H9 (cell line): Measurements from ENCODE around the gene PARP8. TPM values are rescaled to one million over a fixed set of nuclear protein-coding genes. Genes with fewer than 3 reads are reported as not detected.

Experiments
- DNase-seq: peaks from one replicate; pipeline ENCODE4 v3.0.0-alpha.2; 2017
- H2AFZ ChIP-seq: one replicate; pipeline ENCODE4 v1.6.1; 2013; ENCODE audit warnings: mild to moderate bottlenecking, low read length, control low read depth, moderate library complexity
- H2AK5ac ChIP-seq: 2 replicates; pipeline ENCODE4 v1.6.1; 2013; ENCODE audit warnings: low read length, control low read depth, mixed read lengths; ENCODE audit not compliant: insufficient read length
- H2BK120ac ChIP-seq: one replicate; pipeline ENCODE4 v1.6.1; 2013; ENCODE audit warnings: low read depth, mild to moderate bottlenecking, low read length, control low read depth, inconsistent platforms; ENCODE audit not compliant: poor library complexity, severe bottlenecking
- H2BK12ac ChIP-seq: 2 replicates; pipeline ENCODE4 v1.6.1; 2013; ENCODE audit warnings: low read length, control low read depth, mixed read lengths, low read depth; ENCODE audit not compliant: insufficient read length
- H2BK15ac ChIP-seq: 2 replicates; pipeline ENCODE4 v1.6.1; 2013; ENCODE audit warnings: low read depth, low read length, control low read depth
- H2BK20ac ChIP-seq: one replicate; pipeline ENCODE4 v1.6.1; 2013; ENCODE audit warnings: low read depth, mild to moderate bottlenecking, low read length, control low read depth, inconsistent platforms; ENCODE audit not compliant: poor library complexity, severe bottlenecking
- H2BK5ac ChIP-seq: 2 replicates; pipeline ENCODE4 v1.6.1; 2013; ENCODE audit warnings: low read length, control low read depth, mixed read lengths; ENCODE audit not compliant: insufficient read length
- H3K14ac ChIP-seq: 2 replicates; pipeline ENCODE4 v1.6.1; 2013; ENCODE audit warnings: low read length, control low read depth; ENCODE audit not compliant: insufficient read depth
- H3K18ac ChIP-seq: 2 replicates; pipeline ENCODE4 v1.6.1; 2013; ENCODE audit warnings: low read depth, mild to moderate bottlenecking, mixed read lengths, low read length, control low read depth; ENCODE audit not compliant: insufficient read length
- H3K23ac ChIP-seq: 2 replicates; pipeline ENCODE4 v1.6.1; 2013; ENCODE audit warnings: low read length, control low read depth, mixed read lengths, low read depth; ENCODE audit not compliant: insufficient read length
- H3K23me2 ChIP-seq: 2 replicates; pipeline ENCODE4 v1.6.1; 2013; ENCODE audit warnings: low read depth, mild to moderate bottlenecking, mixed read lengths, low read length, control low read depth; ENCODE audit not compliant: insufficient read length, poor library complexity, severe bottlenecking
- H3K27ac ChIP-seq: 2 replicates; pipeline ENCODE4 v1.5.1; 2013; ENCODE audit warnings: low read length, control low read depth, mixed read lengths, low read depth; ENCODE audit not compliant: insufficient read length
- H3K27me3 ChIP-seq: 2 replicates; pipeline ENCODE4 v1.6.1; 2013; ENCODE audit warnings: low read length, control low read depth, inconsistent platforms; ENCODE audit not compliant: insufficient read depth
- H3K4ac ChIP-seq: 2 replicates; pipeline ENCODE4 v1.6.1; 2013; ENCODE audit warnings: low read depth, mild to moderate bottlenecking, control low read depth, inconsistent platforms, low read length, moderate library complexity
- H3K4me1 ChIP-seq: 2 replicates; pipeline ENCODE4 v1.6.1; 2013; ENCODE audit warnings: low read length, control low read depth, inconsistent platforms; ENCODE audit not compliant: insufficient read depth
- H3K4me2 ChIP-seq: 2 replicates; pipeline ENCODE4 v1.6.1; 2013; ENCODE audit warnings: low read length, control low read depth, mixed read lengths; ENCODE audit not compliant: insufficient read length, insufficient read depth
- H3K56ac ChIP-seq: 2 replicates; pipeline ENCODE4 v1.6.1; 2013; ENCODE audit warnings: low read depth, mild to moderate bottlenecking, mixed read lengths, low read length, control low read depth; ENCODE audit not compliant: insufficient read length
- H3K79me1 ChIP-seq: 2 replicates; pipeline ENCODE4 v1.6.1; 2013; ENCODE audit warnings: low read depth, mild to moderate bottlenecking, moderate library complexity, low read length, control low read depth, inconsistent platforms; ENCODE audit not compliant: insufficient read depth, poor library complexity, severe bottlenecking
- H3K79me2 ChIP-seq: 2 replicates; pipeline ENCODE4 v1.6.1; 2013; ENCODE audit warnings: low read length, control low read depth, inconsistent platforms; ENCODE audit not compliant: insufficient read depth
- H3K9ac ChIP-seq: 2 replicates; pipeline ENCODE4 v1.6.1; 2013; ENCODE audit warnings: low read length, control low read depth, mixed read lengths; ENCODE audit not compliant: insufficient read length; ENCODE audit errors: extremely low read depth
- H3K9me3 ChIP-seq: one replicate; pipeline ENCODE4 v1.6.1; 2013; ENCODE audit warnings: low read depth, low read length, inconsistent platforms; ENCODE audit not compliant: control insufficient read depth
- H3T11ph ChIP-seq: one replicate; pipeline ENCODE4 v1.6.1; 2013; ENCODE audit warnings: mild to moderate bottlenecking, low read length, control low read depth, inconsistent platforms
- H4K20me1 ChIP-seq: one replicate; pipeline ENCODE4 v1.6.1; 2013; ENCODE audit not compliant: control insufficient read depth, insufficient read length, insufficient read depth
- H4K5ac ChIP-seq: 2 replicates; pipeline ENCODE4 v1.6.1; 2013; ENCODE audit warnings: low read depth, mild to moderate bottlenecking, mixed read lengths, low read length, control low read depth; ENCODE audit not compliant: insufficient read length
- H4K8ac ChIP-seq: replicated peaks from 2 replicates; pipeline ENCODE4 v1.6.1; 2013; ENCODE audit warnings: low read length, control low read depth, mixed read lengths, low read depth; ENCODE audit not compliant: insufficient read length
- H4K91ac ChIP-seq: 2 replicates; pipeline ENCODE4 v1.6.1; 2013; ENCODE audit warnings: low read depth, mild to moderate bottlenecking, moderate library complexity, mixed read lengths, low read length, control low read depth; ENCODE audit not compliant: insufficient read length
- H3K27ac Mint-ChIP-seq, 3 experiments: 2 replicates in 2 of 3; 3 replicates in 1 of 3; pipeline ENCODE4 v1.8.0; 2020 to 2021; ENCODE audit warnings: mixed read lengths in 3 of 3, mild to moderate bottlenecking in 1 of 3, moderate library complexity in 1 of 3
- H3K27me3 Mint-ChIP-seq: 2 replicates; pipeline ENCODE4 v1.8.0; 2021; ENCODE audit warnings: low read depth, mild to moderate bottlenecking, moderate library complexity, mixed read lengths
- H3K36me3 Mint-ChIP-seq, 3 experiments: 2 replicates in 2 of 3; 3 replicates in 1 of 3; pipeline ENCODE4 v1.8.0; 2020 to 2021; ENCODE audit warnings: low read depth in 3 of 3, mixed read lengths in 3 of 3; ENCODE audit not compliant: insufficient read depth in 1 of 3
- H3K4me1 Mint-ChIP-seq, 2 experiments: 2 replicates each; pipeline ENCODE4 v1.8.0; 2020; ENCODE audit warnings: mixed read lengths in 2 of 2
- H3K4me3 Mint-ChIP-seq, 2 experiments: 2 replicates in 1 of 2; 3 replicates in 1 of 2; pipeline ENCODE4 v1.8.0; 2020 to 2021; ENCODE audit warnings: mild to moderate bottlenecking in 2 of 2, mixed read lengths in 2 of 2, moderate library complexity in 1 of 2
- H3K9me3 Mint-ChIP-seq, 2 experiments: 2 replicates in 1 of 2; 3 replicates in 1 of 2; pipeline ENCODE4 v1.8.0; 2020; ENCODE audit warnings: mild to moderate bottlenecking in 2 of 2, mixed read lengths in 2 of 2, moderate library complexity in 1 of 2
- WGBS: extraction: QIAGEN DNeasy Blood & Tissue Kit; methylation state at CpG from one replicate; pipeline ENCODE4 v1.1.7; 2013; ENCODE audit warnings: missing lambda C conversion rate, low lambda C conversion rate, mixed read lengths; ENCODE audit not compliant: insufficient read length; ENCODE audit errors: extremely low coverage; 5-methylcytosine and 5-hydroxymethylcytosine counted together
- total RNA-seq: library from RNA; stranded (reverse); gene quantifications from 2 replicates; pipeline ENCODE4 v1.2.1, GENCODE V29; 2021
- TF ChIP-seq, protein P1 (sequence below): fragments of 200-600 bp; sonication (generic); conservative IDR thresholded peaks from 3 replicates; pipeline ENCODE4 v1.8.0; 2021; ENCODE audit warnings: antibody characterized with exemption, mild to moderate bottlenecking

PARP8 gene
- total RNA-seq, 1 experiment from 2014 or later, result 34.0 TPM

DNA sequence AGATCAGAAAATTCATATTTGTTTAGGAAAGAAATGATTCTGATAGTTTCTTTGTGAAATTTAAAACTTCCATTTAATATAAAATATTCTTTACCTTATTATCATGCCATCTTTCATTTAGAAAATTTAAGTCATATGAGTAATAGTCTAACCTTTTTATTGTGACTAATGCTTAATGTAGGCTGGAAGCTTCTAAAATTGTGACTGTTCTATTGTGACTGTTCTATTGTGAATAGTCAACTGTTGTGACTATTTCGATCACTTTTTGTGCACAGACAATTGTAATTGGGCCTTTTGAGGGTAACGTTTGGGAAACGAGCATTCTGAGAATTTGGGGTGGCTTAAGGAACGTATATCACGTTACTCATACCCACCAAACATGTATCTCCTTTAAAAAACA, 100.0 kb downstream of the PARP8 start:
- TF ChIP-seq, protein P1, sequence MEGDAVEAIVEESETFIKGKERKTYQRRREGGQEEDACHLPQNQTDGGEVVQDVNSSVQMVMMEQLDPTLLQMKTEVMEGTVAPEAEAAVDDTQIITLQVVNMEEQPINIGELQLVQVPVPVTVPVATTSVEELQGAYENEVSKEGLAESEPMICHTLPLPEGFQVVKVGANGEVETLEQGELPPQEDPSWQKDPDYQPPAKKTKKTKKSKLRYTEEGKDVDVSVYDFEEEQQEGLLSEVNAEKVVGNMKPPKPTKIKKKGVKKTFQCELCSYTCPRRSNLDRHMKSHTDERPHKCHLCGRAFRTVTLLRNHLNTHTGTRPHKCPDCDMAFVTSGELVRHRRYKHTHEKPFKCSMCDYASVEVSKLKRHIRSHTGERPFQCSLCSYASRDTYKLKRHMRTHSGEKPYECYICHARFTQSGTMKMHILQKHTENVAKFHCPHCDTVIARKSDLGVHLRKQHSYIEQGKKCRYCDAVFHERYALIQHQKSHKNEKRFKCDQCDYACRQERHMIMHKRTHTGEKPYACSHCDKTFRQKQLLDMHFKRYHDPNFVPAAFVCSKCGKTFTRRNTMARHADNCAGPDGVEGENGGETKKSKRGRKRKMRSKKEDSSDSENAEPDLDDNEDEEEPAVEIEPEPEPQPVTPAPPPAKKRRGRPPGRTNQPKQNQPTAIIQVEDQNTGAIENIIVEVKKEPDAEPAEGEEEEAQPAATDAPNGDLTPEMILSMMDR, result no peak
- WGBS, result no CpG with 5 or more reads among the region's 5 CpGs
- Histone ChIP-seq H3K23ac (no peak overlapping the region), H4K8ac (no peak overlapping the region), H3K79me2 (no peaks in the 10 kb centered on the region), H2BK120ac (no peak overlapping the region), H3K4ac (no peak overlapping the region), H3K9me3 (no peaks in the 10 kb centered on the region), H3K14ac (no peak overlapping the region), H2AK5ac (no peak overlapping the region), H3K4me2 (no peak overlapping the region), H3K56ac (no peak overlapping the region), H4K5ac (no peak overlapping the region), H2BK15ac (no peak overlapping the region), H3K27me3 (no peaks in the 10 kb centered on the region), H2BK12ac (no peak overlapping the region), H3K4me1 (no peaks in the 10 kb centered on the region; the same call in 1 of the 2 replicates), H4K91ac (no peak overlapping the region), H3K18ac (no peak overlapping the region), H2AFZ (no peak overlapping the region), H3T11ph (no peak overlapping the region), H3K27ac (no peak overlapping the region), H3K23me2 (no peaks in the 10 kb centered on the region), H4K20me1 (no peaks in the 10 kb centered on the region), H3K79me1 (no peaks in the 10 kb centered on the region), H2BK20ac (no peak overlapping the region), H3K9ac (no peak overlapping the region), H2BK5ac (no peak overlapping the region)
- peaks cover 6 to 7% of the 10 kb centered on the region in 2 experiments; a peak in 3 of 4 replicates for H3K4me1 Mint-ChIP-seq
- DNase-seq, result no peak
- H3K36me3 Mint-ChIP-seq, result peaks cover 6 to 14% (median 12%) of the 10 kb centered on the region in 3 experiments; a peak in 4 of 7 replicates
- H3K27me3 Mint-ChIP-seq, result no peaks in the 10 kb centered on the region
- no peak overlapping the region for H3K4me3 Mint-ChIP-seq
- no peaks in the 10 kb centered on the region for H3K9me3 Mint-ChIP-seq
- no peak overlapping the region; a peak in 1 of 7 replicates for H3K27ac Mint-ChIP-seq
